Naive thymus-derived CD8-positive, alpha-beta T cell (primary cell): ENCODE data around the gene SYT1. TPM values are rescaled to one million over a fixed set of nuclear protein-coding genes. Genes with fewer than 3 reads are reported as not detected.

ENCODE experiments used
- ATAC-seq, 2 donors: fragments of 150-1000 bp; cut with Tn5 transposase in 1 of 2; sonication (Bioruptor Pico), chemical (Tn5 transposase) in 1 of 2; 1 replicate in 1 of 2; 2 replicates in 1 of 2; pipeline ENCODE4 v1.10.0; 2021; ENCODE audit warnings: mild to moderate bottlenecking in 2 of 2, moderate library complexity in 2 of 2
- POLR2A ChIA-PET: fragments of 350-600 bp; sonication (Branson Sonifier 250); formaldehyde crosslinking; loops from one replicate; lab custom pipeline; 2021; ENCODE audit warnings: antibody characterized with exemption; lab: Charles Lee
- DNase-seq, 10 donors: peaks; one replicate each; pipeline versions ENCODE4 v3.0.0 to v3.0.0-alpha.2; 2020 to 2022
- H3K27ac Mint-ChIP-seq, 10 donors: one replicate each; pipeline ENCODE4 v1.8.0; 2020 to 2022; ENCODE audit warnings: mild to moderate bottlenecking in 10 of 10, mixed read lengths in 10 of 10, moderate library complexity in 4 of 10, inconsistent platforms in 1 of 10
- H3K27me3 Mint-ChIP-seq, 5 donors: one replicate each; pipeline ENCODE4 v1.8.0; 2021 to 2022; ENCODE audit warnings: mixed read lengths in 5 of 5
- H3K36me3 Mint-ChIP-seq, 3 donors: one replicate each; pipeline ENCODE4 v1.8.0; 2020 to 2022; ENCODE audit warnings: mixed read lengths in 3 of 3, mild to moderate bottlenecking in 2 of 3, inconsistent platforms in 1 of 3
- H3K4me1 Mint-ChIP-seq, 4 donors: one replicate each; pipeline ENCODE4 v1.8.0; 2021 to 2022; ENCODE audit warnings: mixed read lengths in 4 of 4
- H3K4me3 Mint-ChIP-seq, 10 donors: one replicate each; pipeline ENCODE4 v1.8.0; 2020 to 2022; ENCODE audit warnings: mild to moderate bottlenecking in 10 of 10, mixed read lengths in 10 of 10, moderate library complexity in 6 of 10, inconsistent platforms in 1 of 10
- H3K9me3 Mint-ChIP-seq, 9 donors: one replicate each; pipeline ENCODE4 v1.8.0; 2020 to 2022; ENCODE audit warnings: mixed read lengths in 9 of 9, mild to moderate bottlenecking in 3 of 9, inconsistent platforms in 1 of 9, moderate library complexity in 1 of 9
- polyA plus RNA-seq, 3 donors: library from polyadenylated mRNA; unstranded; fragments of 300-500 nt; fragmentation: Illumina TruSeq; gene quantifications; one replicate each; pipeline ENCODE4 v1.2.3, GENCODE V29; 2021
- total RNA-seq, 8 experiments: library from RNA in 2 of 8; stranded (reverse) in 2 of 8; gene quantifications; one replicate each; pipeline ENCODE4 v1.2.3 and lab custom pipeline; 2021 to 2026

SYT1 gene
- total and polyA plus RNA-seq, 5 experiments from 2014 or later, result not detected

DNA sequence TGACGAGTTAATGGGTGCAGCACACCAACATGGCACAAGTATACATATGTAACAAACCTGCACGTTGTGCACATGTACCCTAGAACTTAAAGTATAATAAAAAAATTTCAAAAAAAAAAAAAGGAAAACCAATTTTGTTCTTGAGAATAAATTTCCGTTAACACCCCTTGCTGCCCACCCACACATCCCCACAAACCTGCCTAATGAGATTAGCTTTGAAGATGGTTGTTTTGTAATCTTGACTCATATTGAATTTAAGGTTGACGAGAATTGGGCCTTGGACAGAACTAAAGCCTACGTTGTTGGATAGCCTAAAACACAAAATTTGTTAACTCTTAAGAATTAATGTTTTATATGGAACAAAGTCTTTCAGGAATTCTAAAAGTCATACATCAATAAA, 52.9 kb downstream of the SYT1 start:
- POLR2A ChIA-PET, result no interaction called here
- H3K9me3 Mint-ChIP-seq, result peaks cover 0 to 6% (median 0%) of the 10 kb centered on the region in 9 donors
- H3K27ac Mint-ChIP-seq, result no peak overlapping the region
- H3K27me3 Mint-ChIP-seq, result no peaks in the 10 kb centered on the region
- H3K4me3 Mint-ChIP-seq, result no peak overlapping the region
- DNase-seq (no peak), ATAC-seq (no peak)
- H3K4me1 Mint-ChIP-seq, result no peaks in the 10 kb centered on the region
- H3K36me3 Mint-ChIP-seq, result no peaks in the 10 kb centered on the region

DNA sequence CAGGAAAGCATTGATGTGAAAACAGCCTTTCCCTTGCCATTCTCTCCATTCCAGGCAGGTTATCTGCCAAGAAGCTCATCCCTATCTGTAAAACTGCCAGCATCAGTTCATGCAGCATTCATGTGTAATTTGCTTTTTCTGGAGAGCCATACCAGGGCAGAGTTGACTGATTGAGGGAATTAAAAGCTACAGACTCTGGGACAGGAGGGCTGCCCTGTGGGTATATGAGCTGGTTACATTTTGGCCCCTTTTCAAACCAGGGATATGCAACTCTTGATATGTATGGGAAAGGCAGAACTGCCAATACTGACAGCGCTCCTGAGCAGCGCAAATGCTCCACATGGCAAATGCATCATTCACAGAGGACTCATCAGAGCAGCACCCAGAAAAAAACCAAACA, 53.7 kb downstream of the SYT1 start:
- H3K36me3 Mint-ChIP-seq, result no peaks in the 10 kb centered on the region
- POLR2A ChIA-PET, result no interaction called here
- no peak for ATAC-seq

GRCh38 chr12:78928200-78929074, 63.9 kb downstream of the SYT1 start:
- no peak overlapping the region for H3K27ac Mint-ChIP-seq
- POLR2A ChIA-PET, result no interaction called here
- no peak for ATAC-seq

More for the DNA sequence above, 53.7 kb downstream of the SYT1 start:
- H3K4me3 Mint-ChIP-seq, result no peak overlapping the region
- H3K9me3 Mint-ChIP-seq, result peaks cover 0 to 7% (median 1%) of the 10 kb centered on the region in 9 donors
- no peaks in the 10 kb centered on the region for H3K4me1 Mint-ChIP-seq
- H3K27ac Mint-ChIP-seq, result no peak overlapping the region
- H3K27me3 Mint-ChIP-seq, result no peaks in the 10 kb centered on the region
- DNase-seq, result no peak

DNA sequence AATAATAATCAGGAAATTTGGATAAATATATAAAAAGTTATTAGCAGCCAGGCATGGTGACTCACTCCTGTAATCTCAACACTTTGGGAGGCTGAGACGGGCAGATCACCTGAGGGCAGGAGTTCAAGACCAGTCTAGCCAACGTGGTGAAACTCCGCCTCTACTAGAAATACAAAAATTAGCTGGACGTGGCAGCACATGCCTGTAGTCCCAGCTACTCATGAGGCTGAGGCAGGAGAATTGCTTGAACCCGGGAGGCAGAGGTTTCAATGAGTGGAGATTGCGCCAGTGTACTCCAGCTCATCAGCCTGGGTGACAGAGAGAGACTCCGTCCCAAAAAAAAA, 64.5 kb downstream of the SYT1 start:
- Mint-ChIP-seq H3K4me3 (no peak overlapping the region), H3K27ac (no peak overlapping the region), H3K4me1 (no peaks in the 10 kb centered on the region), H3K36me3 (no peaks in the 10 kb centered on the region), H3K27me3 (no peaks in the 10 kb centered on the region), H3K9me3 (peaks cover 0 to 27% (median 7%) of the 10 kb centered on the region in 9 donors)
- DNase-seq (no peak), ATAC-seq (no peak)
- POLR2A ChIA-PET, result no interaction called here

More at GRCh38 chr12:78928200-78929074, 63.9 kb downstream of the SYT1 start:
- DNase-seq, result no peak
- Mint-ChIP-seq H3K27me3 (no peaks in the 10 kb centered on the region), H3K36me3 (no peaks in the 10 kb centered on the region), H3K4me3 (no peak overlapping the region), H3K9me3 (peaks cover 0 to 27% (median 7%) of the 10 kb centered on the region in 9 donors), H3K4me1 (no peaks in the 10 kb centered on the region)

DNA sequence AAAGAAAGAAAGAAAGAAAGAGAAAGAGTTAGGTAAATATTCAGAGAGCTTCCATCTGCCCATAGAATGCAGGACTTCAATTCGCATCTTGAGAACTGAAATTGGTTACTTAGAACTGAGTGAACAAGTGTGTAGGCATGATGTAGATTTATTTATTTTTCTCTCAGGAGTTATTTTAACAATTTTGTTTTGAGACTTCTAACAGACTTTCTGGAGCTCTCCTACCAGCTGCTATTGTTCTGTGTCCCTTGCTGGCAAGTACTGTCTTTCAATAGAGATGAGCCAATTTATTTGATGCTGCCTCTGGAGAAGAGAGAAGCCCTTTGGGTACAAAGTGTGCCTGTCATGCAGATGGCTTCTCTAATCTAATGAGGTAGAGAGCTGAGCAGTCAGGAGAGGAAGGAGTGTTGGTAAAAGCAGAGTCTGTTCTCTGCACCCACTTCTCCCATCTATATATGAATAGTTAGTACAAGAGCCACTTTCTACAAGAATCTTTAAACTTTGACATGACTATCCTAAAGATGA, 67.0 kb downstream of the SYT1 start:
- Mint-ChIP-seq H3K4me1 (no peaks in the 10 kb centered on the region), H3K27me3 (no peaks in the 10 kb centered on the region), H3K4me3 (no peak overlapping the region), H3K27ac (no peak overlapping the region), H3K9me3 (peaks cover 0 to 24% (median 9%) of the 10 kb centered on the region in 9 donors), H3K36me3 (no peaks in the 10 kb centered on the region)
- POLR2A ChIA-PET, result no interaction called here
- DNase-seq (no peak), ATAC-seq (no peak)

GRCh38 chr12:78933014-78933413, 68.4 kb downstream of the SYT1 start:
- H3K27ac Mint-ChIP-seq, result no peak overlapping the region
- POLR2A ChIA-PET, result no interaction called here
- ATAC-seq (no peak), DNase-seq (no peak)
- H3K36me3 Mint-ChIP-seq, result no peaks in the 10 kb centered on the region
- H3K9me3 Mint-ChIP-seq, result peaks cover 0 to 23% (median 9%) of the 10 kb centered on the region in 9 donors
- H3K27me3 Mint-ChIP-seq, result no peaks in the 10 kb centered on the region
- no peak overlapping the region for H3K4me3 Mint-ChIP-seq
- no peaks in the 10 kb centered on the region for H3K4me1 Mint-ChIP-seq

DNA sequence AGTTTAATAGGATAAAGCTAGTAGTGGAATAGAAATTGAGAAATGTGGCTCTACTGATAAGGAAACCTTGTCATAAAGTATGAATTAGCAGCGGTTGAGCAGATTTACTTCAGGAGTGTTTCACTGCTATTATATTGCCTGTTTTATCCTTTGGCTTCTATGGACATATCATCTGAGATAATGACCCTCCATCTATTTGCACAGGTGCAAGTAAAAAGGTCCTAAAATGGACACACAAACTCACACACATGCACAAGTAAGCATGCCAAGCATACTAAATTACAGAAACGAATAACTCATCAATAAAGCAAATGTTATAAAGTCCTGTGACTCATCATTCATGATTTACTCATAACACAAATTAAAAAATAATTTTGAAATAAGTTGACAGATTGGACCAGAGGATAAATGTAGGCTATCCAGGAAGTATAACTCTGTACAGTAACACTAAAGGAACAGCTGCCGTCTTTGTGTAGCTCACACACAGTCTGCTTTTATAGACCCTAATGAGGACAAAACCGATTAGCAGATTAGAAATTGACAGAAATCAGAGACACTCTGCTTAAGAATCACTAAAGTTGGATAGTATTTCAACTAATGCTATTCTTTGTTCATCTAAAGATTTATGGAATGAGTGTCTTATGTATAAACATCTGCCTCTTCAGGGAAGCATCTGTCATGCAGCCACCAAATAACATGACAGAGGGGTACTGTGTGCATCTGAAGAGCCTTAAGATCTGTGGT, 73.9 kb downstream of the SYT1 start:
- Mint-ChIP-seq H3K4me3 (no peak overlapping the region), H3K9me3 (peaks cover 0 to 22% (median 8%) of the 10 kb centered on the region in 9 donors), H3K36me3 (no peaks in the 10 kb centered on the region), H3K27ac (no peak overlapping the region), H3K4me1 (no peaks in the 10 kb centered on the region), H3K27me3 (no peaks in the 10 kb centered on the region)
- POLR2A ChIA-PET, result no interaction called here
- DNase-seq (no peak), ATAC-seq (no peak)

GRCh38 chr12:78949532-78949931, 85.0 kb downstream of the SYT1 start:
- ATAC-seq (no peak), DNase-seq (no peak)
- Mint-ChIP-seq H3K4me1 (no peaks in the 10 kb centered on the region), H3K27ac (no peak overlapping the region), H3K9me3 (peaks cover 0 to 3% (median 0%) of the 10 kb centered on the region in 9 donors), H3K27me3 (no peaks in the 10 kb centered on the region), H3K36me3 (no peaks in the 10 kb centered on the region), H3K4me3 (no peak overlapping the region)
- POLR2A ChIA-PET, result no interaction called here

DNA sequence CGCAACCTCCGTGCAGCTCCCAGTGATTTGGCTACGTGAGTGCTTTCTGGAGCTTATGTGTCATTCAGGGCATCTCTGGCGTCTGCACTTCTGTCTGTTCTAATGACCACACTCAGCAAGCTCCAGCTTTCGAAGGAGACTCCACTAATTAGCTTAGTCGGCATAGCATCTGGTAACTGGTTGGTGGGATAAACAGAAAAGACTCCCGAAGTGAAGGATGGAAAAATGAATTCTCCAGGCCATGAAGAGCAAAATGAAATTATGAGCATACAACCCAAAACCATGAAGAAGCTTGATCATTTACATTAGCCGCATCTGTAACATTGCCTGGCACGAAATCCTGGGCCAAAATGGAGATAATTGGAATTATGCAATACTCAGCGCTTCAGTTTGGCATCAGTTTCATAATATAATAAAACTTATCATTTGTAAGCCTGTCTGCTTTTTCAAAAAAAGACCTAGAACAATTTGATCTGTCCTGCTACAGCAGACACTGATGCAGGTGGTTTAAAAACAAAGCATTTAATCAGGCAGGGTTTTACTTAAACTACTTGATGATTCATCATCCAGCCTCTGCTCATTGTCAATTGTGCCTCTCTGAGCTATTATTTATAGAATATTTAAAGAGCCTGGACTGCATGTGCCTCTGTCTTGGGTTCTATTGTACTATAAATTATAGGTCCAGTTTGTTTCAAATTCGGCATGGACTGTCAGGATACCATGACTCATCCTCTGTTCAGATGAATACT, 87.4 kb downstream of the SYT1 start:
- POLR2A ChIA-PET, result no interaction called here

GRCh38 chr12:78952552-78952929, 88.0 kb downstream of the SYT1 start:
- Mint-ChIP-seq H3K4me3 (no peak overlapping the region), H3K9me3 (peaks cover 0 to 4% (median 0%) of the 10 kb centered on the region in 9 donors), H3K27me3 (no peaks in the 10 kb centered on the region), H3K36me3 (no peaks in the 10 kb centered on the region), H3K4me1 (no peaks in the 10 kb centered on the region), H3K27ac (no peak overlapping the region)
- ATAC-seq (no peak), DNase-seq (no peak)
- POLR2A ChIA-PET, result no interaction called here

More for the DNA sequence above, 87.4 kb downstream of the SYT1 start:
- no peak overlapping the region for H3K4me3 Mint-ChIP-seq
- no peak overlapping the region for H3K27ac Mint-ChIP-seq
- H3K9me3 Mint-ChIP-seq, result peaks cover 0 to 3% (median 0%) of the 10 kb centered on the region in 9 donors
- H3K36me3 Mint-ChIP-seq, result no peaks in the 10 kb centered on the region
- H3K4me1 Mint-ChIP-seq, result no peaks in the 10 kb centered on the region
- no peak for ATAC-seq
- no peaks in the 10 kb centered on the region for H3K27me3 Mint-ChIP-seq
- no peak for DNase-seq

DNA sequence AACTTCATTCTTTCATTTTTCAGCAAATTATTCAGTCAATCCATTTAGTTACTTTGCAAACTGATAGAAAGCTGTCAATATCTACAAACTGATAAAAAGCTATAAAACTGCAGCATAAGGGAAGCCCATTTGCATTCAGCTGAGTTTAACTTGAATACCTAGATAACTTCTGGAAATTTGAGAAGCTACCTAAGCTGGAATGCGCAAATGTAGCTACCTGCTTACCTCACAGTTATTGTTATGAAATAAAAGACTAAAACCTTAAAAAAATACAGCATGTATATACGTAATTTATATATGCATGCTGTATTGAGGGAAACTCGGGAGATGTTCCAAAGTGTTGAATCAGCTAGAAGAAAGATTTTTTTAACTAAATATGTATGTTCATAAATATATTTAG, 94.4 kb downstream of the SYT1 start:
- Mint-ChIP-seq H3K27ac (no peak overlapping the region), H3K27me3 (no peaks in the 10 kb centered on the region), H3K4me3 (no peak overlapping the region), H3K4me1 (no peaks in the 10 kb centered on the region), H3K36me3 (no peaks in the 10 kb centered on the region), H3K9me3 (peaks cover 0 to 6% (median 0%) of the 10 kb centered on the region in 9 donors)
- DNase-seq, result no peak
- ATAC-seq, result no peak
- POLR2A ChIA-PET, result no interaction called here

GRCh38 chr12:78959556-78959955, 95.0 kb downstream of the SYT1 start:
- H3K36me3 Mint-ChIP-seq, result no peaks in the 10 kb centered on the region
- DNase-seq (no peak), ATAC-seq (no peak)
- no peak overlapping the region for H3K27ac Mint-ChIP-seq
- H3K4me3 Mint-ChIP-seq, result no peak overlapping the region
- POLR2A ChIA-PET, result no interaction called here
- H3K4me1 Mint-ChIP-seq, result no peaks in the 10 kb centered on the region
- H3K27me3 Mint-ChIP-seq, result no peaks in the 10 kb centered on the region
- H3K9me3 Mint-ChIP-seq, result peaks cover 0 to 6% (median 0%) of the 10 kb centered on the region in 9 donors
